Left renal cortex interstitium (tissue), 4 donors: ENCODE results near the gene RLN3. TPM values are rescaled to one million over a fixed set of nuclear protein-coding genes. Genes with fewer than 3 reads are reported as not detected.

Experiments
- DNase-seq, 4 donors: peaks; one replicate each; pipeline ENCODE4 v3.0.0-alpha.2; 2013; ENCODE audit warnings: low read depth in 4 of 4, low spot score in 2 of 4, missing footprints in 1 of 4
- polyA plus RNA-seq, 4 donors: library from polyadenylated mRNA; unstranded; fragments of 120-200 nt; gene quantifications; one replicate each; pipeline ENCODE4 v1.2.1, GENCODE V29; 2013; ENCODE audit not compliant: insufficient read length in 4 of 4

RLN3 gene, protein sequence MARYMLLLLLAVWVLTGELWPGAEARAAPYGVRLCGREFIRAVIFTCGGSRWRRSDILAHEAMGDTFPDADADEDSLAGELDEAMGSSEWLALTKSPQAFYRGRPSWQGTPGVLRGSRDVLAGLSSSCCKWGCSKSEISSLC
- not detected for polyA plus RNA-seq

DNA sequence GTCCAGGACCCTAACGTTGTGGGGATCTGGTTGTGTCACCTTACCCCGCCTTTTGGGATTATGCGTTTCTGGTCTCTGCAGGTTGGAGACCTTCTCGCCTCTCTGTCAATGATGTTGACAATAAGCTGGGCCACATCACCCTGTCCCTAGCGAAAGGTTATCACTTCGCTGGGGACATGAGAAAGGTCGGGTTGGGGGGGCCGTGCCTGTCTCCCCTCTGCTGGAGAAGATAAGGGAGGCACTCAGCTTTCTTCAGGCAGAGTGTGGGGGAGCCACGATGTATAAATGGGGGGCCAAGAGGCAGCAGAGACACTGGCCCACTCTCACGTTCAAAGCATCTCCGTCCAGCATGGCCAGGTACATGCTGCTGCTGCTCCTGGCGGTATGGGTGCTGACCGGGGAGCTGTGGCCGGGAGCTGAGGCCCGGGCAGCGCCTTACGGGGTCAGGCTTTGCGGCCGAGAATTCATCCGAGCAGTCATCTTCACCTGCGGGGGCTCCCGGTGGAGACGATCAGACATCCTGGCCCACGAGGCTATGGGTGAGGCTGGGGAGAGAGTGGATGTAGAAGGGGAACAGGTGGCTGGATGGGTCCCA lies at the start of gene RLN3:
Gene RLN3, plus strand, starts transcription at position 293 of the 595 bp plus-strand sequence. Its CDS starts 57 bp downstream, at position 350.
- no peak for DNase-seq

DNA sequence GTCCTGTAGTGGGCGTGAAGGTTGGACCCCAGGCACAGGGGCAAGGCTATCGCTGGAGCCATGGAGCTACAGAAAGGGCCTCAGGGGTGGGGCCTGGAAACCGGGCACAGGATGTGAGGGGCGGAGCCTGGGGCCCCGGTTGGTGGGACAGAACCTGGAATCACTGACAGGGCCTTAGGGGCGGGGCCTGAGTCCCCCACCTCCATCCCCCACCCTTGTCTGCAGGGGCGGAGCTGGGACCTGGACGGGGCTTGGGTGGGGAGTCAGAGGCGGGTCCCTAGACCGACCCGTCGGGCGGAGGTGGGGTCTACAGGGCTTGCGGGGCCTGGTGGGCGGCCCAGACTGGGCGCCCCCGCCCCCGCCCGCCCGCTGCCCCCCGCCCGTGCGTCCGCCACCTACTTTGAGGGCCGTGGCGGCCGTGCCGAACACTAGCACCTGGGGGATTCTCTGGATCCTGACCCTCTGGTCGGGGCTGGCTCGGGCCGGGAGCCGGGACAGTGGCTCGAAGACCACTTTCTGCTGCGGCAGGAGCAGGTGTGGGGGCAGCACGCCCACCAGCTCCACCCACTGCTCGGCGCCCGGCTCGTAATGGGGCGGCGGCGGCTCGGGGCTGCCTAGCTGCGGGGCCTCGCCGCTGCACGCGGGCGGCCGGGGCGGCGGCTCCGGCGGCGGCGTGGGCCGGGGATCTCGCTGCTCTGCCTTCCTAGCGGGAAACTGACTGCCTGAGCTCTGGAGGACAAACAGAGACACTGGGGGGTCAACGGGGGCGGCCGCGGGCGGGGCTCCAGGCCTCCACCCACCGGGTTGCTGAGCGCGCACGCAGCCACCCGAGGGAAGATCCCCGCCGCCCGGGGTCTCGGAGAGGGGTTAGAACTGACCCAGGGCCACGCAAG lies 49.4 kb upstream of the RLN3 start:
- peak in 1 of 4 donors; percentile 78 for DNase-seq

DNA sequence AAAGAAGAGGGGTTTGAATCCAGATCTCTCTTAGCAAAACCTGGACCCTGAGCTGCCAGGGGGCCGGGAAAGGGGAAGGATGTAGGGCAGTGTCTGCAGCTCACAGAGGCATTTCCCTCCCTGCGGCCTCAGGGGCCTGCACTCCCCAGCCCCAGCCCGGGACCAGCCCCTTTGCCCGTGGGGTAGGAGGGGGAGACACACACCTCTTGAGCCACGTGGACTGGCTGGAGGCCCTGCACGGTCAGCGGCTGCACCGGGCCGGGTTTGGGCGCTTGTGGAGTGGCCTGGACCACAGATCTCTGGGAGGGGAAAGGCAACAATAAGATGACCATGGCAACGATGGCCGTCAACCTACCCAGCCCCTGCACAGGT lies 48.7 kb upstream of the RLN3 start:
- no peak for DNase-seq

DNA sequence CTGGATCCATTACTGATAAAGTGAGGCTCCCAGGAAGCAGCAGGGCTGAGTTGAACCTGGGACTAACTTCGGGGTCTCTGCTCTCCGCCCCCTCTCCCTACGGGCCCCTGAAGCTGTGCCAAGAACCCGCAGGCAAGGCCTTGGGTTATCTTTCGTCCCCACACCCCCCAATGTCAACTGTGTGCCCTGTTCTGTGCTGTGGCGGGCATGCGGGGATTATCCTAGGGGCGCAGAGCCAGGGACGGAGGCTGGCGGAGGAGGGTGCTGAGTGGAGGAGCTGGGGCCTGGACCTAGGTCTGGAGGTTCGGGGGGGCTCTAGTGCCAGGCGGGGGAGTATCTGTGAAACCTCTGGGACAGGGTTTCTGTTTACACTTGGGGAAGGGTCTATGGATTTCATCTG lies 48.3 kb upstream of the RLN3 start:
- no peak for DNase-seq

DNA sequence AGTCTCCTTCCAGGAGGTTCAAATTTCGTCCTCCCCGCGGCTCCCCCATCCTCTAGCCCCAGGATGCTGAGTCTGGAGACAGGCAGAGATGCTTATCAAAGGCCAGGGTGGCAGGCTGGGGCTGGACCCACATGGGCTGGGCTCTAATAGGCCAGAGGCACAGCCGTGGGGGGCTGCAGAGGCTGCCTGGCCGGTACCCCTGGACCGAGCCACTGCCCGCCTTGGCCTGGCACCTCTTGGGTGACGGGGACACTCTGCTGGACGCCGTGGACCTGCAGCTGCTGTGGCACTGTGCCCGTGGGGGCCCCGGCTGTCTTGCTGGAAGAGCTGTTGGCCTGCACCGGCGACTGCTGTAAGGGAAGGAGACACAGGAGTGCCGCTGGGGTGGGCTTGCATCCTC lies 47.6 kb upstream of the RLN3 start:
- DNase-seq, result no peak

DNA sequence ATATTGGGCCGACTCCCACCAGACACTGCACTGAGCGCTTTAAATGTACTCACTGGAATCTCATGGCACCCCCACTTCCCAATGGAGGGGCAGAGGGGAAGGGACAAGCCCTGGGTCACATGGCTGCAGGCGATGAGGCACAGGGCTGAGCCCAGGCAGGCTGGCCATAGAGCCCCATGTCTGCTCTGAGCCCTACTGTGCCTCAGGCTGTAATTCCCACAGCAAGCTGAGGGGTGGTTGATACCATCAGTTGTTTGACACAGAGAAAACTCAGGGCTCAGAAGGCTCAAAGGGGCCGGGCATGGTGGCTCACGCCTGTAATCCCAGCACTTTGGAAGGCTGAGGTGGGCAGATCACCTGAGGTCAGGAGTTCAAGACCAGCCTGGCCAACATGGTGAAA lies 46.9 kb upstream of the RLN3 start:
- no peak for DNase-seq

DNA sequence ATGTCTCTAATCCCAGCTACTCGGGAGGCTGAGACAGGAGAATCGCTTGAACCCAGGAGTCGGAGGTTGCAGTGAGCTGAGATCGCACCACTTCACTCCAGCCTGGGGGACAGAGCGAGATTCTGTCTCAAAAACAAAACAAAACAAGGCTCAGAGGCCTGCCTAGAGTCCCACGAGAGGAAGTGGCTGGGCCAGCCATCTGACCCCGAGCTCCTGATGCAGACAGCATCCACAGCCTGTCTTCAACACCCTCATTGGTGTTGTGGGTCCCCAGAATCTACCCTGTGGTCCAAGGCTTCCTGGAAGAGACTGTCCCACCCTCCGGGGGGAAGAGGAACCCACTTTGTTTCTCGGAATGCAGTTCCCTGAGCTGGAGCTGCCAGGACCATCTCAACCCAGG lies 46.5 kb upstream of the RLN3 start:
- no peak for DNase-seq

DNA sequence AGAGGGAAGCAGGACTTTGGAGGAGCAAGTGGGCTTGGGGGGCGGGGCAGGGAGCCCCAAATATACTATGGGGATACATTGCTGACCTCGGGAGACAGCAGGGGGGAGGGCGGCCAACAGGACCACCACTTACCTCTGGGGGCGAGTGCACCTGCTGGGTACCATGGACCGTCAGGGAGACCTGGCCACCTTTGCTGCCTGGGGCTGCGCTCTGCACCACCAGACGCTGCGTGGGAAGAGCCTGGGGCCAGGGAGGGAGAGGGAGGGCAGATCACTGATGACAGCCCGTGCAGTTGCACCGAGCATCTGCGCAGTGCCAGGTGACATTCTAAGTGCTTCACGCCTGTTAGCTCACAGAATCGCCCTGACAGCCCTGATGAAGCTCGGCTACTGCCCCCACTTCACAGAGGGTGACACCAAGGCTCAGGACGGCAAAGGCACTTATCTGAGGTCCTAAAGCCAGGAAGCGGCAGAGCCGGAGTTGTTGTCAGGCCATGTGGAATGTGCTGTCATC lies 45.9 kb upstream of the RLN3 start:
- no peak for DNase-seq

DNA sequence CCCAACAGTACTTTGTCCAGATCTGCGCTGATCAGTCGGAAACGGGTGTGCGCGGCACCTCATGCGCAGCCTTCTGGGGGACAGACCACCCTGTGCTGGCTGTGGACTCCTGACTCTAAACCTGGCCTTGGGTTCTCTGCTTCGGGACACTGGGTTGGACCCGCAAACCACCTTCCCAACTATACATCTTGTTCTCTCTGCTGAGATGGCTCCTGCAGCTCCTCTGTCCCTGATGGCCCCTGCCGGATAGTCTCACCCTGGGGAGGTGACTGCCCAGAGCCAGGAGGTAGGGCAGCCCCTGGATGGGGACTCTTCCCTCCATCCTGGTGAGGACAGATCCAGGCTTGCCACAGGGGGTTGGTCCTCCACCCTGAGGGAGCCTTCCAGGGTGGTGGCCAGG lies 45.2 kb upstream of the RLN3 start:
- DNase-seq, result no peak

DNA sequence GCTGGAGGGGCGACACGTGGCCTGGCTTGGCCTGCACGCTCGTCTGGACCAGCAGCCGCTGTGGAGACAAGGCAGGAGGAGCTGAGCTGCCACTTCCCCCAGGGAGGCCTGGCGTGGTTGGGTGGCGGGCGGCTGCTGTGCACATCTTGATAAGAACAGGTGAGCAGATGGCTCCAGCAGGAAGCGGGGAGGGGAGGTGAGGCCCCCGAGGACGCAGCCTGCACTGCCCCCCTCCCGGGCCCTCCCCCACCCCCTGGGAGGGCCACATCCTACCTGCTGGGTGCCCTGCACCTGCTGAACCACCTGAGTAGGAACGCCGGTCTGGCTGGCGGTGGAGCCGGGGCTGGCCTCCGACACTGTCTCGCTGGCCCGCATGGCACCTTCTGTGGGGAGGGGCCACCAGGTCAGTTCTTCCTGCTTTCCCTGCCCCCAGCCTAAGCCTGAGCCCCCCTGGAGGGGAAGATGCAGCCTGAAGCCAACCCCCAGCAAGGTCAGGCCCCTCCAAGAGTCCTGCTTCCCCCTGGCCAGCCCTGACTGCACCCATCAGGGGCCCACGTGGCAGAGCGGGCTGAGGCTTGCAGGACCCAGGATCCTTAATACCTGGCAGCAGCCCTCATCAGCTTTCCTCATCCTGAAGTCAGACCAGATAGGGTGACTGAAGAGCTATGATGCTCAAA lies 44.6 kb upstream of the RLN3 start:
- no peak for DNase-seq

DNA sequence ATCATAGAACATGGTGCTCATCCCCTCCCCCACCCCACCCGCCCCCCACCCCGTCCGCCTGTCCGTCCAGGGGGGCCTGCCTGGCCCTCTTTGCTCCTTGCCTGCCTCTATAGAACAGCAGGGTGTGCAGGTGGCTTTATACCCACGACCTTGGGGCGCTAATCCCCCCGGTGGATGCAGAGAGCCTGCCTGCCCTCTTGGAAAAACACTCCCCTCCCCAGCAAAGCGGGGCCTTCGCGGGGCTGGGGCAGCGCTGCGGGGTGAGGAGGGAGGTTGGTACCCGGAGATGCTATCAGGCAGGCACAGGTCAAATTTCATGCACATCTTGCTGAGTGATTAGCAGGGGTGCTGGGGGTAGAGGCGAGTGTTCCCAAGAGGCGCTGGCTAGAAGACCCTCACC lies 43.8 kb upstream of the RLN3 start:
- no peak for DNase-seq

DNA sequence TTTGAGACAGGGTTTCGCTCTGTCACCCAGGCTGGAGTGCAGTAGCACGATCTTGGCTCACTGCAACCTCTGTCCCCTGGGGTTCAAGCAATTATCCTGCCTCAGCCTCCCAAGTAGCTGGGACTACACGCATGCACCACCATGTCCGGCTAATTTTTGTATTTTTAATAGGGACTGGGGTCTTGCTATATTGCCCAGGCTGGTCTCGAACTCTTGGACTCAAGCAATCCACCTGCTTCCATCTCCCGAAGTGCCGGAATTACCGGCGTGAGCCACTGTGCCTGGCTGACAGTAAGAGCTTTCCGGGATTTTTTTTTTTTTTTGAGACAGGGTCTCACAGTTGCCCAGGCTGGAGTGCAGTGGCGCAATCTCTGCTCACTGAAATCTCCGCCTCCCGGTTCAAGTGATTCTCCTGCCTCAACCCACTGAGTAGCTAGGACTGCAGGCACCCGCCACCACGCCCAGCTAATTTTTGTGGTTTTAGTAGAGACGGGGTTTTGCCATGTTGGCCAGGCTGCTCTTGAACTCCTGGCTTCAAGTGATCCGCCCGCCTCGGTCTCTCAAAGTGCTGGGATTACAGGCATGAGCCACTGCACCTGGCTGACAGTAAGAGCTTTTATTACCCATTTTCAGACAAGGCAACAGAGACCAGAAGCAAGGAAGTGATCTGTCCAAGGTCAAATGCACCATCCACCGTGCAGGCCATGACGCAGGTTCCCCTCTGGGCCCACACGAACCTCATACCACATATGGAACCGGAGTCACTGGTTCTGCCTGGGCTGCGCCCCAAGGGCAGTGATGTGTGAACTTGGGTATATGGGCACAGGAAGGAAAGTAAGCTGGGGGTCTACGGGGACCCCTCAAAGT lies 42.8 kb upstream of the RLN3 start:
- no peak for DNase-seq

DNA sequence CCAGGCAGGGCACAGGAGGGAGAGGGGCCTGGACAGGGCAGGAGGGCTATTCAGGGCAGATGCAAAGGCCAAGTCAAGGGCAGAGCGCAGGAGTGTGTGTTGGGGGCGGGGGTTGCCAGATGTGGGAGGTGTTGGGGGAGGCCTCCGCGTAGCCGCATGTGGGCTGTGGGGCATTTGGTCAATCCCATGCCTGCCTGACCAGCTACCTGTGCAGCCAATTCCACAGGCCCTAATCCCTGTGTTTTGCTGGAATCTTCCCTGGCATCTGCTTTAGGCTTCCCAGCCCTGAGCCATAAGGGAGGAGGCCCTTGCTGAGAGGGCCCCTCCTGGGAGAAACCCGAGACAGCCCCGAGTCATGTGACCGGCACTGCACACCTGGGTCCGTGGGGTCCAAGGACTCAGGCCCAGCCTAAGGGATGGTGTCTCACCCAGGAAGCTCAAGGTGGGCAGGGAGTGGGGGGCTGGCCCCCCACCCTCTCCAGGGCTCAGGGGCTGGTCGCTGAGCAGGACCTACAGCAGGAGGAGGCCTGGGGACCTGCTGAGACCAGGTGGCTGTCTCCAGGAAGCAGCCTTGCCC lies 42.1 kb upstream of the RLN3 start:
- no peak for DNase-seq

DNA sequence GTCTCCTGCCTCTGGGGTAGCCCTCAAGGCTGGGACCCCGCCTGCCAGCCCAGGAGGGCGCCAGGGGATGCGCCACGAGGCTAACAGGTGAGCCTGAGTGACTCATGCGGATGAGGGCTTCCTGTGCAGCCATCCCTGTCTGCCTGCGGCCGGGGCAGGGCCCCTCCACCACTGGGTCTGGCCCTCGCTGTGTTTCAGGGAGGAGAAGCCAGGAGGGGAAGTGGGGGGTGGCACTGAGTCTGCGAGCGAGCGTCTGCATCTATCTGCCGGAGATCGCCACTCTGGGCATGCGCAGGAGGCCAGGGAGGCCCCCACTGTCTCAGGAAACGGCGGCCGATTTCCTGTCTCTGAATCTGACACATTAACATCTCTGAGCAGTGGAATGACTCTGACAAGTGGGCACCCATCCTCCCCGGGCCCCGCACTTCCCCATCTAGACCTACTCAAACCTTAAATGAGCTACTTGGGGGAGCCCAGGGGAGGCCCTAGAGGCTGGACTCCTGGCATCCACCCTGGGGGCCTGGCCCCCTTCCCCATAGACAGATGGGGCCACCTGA lies 41.5 kb upstream of the RLN3 start:
- no peak for DNase-seq

DNA sequence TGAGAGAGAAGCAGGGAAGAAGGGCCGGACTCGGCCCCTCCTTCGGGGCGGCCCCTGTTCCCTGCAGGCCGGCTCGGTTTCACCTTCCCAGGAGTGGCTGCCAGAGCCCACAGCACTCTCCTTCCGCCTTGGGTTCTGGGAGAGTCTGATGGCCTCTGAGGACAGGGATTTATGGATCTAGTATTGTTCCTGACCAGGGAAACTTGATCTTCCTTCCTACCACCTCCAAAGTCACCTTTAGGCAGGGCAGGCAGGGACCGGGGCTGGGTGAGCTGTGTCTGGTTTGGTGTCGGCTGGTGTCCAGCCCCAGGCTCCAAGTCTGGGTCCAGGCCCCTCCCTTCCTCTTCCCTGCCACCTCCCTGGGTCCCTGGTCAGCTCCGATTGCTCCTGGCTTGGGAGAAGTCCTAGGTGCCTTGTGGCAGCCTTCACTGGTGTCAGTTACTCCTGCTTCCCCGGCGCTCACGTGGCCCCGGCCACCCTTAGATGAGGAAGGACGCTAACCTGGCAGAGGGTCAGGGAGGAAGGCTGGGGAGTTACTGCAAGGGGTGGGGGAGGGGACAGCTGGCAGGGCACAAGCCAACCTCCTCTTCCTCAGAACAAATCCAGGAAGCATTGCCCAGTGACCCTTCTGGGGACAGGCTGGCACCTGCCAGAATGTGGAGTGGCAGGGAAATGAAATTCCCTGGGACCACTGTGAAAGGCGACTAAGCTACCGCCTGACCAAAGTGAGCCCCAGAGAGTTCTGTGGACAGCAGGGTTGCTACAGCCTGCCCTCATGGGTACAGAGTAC lies 40.7 kb upstream of the RLN3 start:
- DNase-seq, result no peak

DNA sequence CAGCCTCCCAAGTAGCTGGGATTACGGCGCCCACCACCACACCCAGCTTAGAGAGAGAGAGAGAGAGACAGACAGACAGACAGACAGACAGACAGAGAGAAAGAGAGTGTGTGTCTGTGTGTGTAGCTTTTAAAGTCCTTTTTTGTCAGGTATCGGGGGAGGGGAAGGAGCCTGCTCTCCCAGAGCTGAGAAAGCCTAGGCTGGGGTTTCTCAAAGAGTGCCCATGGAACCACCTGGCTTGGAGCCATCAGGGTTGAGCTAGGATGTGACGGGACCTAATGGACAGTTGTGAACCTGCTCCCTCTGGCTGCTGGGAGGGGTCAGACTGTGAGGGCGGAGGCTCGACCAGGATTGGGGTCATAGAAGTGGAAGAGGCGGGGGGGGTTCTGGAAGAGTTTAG lies 38.5 kb upstream of the RLN3 start:
- no peak for DNase-seq

DNA sequence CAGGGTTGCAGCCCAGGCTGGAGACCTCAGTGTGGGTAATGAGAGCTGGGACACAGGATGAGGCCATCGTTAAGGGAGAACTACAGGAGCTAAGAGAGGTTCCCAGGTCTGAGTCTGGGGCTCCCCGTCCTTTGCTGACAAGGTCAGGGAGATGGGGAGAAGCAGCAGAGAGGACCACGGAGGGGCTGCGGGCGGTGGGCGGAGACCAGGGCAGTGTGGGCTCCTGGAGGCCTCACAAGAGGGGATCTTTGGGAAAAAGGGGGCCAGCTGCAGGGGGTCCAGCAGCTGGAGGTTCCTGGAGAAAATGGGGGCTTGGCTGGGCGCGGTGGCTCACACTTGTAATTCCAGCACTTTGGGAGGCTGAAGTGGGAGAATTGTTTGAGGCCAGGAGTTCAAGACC lies 37.9 kb upstream of the RLN3 start:
- no peak for DNase-seq

DNA sequence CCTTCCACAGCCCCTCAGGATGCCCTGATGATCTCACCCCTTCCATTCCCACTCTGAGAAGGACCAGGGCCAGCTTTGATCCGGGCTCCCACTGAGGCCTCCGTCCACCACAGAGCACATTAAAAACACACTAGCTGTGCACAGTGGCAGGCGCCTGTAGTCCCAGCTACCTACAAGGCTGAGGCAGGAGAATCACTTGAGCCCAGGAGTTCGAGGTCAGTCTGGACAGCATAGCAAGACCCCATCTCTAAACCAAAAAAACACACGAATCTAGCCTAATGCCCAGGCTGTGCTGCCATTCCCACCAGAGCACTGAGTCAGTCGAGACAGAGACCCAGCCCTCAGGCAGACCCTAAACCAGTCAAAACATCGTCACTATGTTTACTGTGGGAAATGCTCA lies 35.9 kb upstream of the RLN3 start:
- DNase-seq, result no peak
